ENCODE results near the gene POU6F1.

GRCh38 chr12:51205350-51205749 is 12.5 kb downstream of the POU6F1 start:
- TF ChIP-seq, protein P1, sequence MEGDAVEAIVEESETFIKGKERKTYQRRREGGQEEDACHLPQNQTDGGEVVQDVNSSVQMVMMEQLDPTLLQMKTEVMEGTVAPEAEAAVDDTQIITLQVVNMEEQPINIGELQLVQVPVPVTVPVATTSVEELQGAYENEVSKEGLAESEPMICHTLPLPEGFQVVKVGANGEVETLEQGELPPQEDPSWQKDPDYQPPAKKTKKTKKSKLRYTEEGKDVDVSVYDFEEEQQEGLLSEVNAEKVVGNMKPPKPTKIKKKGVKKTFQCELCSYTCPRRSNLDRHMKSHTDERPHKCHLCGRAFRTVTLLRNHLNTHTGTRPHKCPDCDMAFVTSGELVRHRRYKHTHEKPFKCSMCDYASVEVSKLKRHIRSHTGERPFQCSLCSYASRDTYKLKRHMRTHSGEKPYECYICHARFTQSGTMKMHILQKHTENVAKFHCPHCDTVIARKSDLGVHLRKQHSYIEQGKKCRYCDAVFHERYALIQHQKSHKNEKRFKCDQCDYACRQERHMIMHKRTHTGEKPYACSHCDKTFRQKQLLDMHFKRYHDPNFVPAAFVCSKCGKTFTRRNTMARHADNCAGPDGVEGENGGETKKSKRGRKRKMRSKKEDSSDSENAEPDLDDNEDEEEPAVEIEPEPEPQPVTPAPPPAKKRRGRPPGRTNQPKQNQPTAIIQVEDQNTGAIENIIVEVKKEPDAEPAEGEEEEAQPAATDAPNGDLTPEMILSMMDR (IDR thresholded peaks at IDR 0.05; ENCODE audit: low read depth, low read length), result no peak
- no peak for TF ChIP-seq POLR2A (IDR thresholded peaks at IDR 0.05; ENCODE audit: extremely low read depth, insufficient read length)
- TF ChIP-seq MYC (IDR thresholded peaks at IDR 0.05; ENCODE audit: low read depth, low read length), result no peak

Measured in NB4 (cell line).